Lung (tissue), 12 donors: ENCODE data around the gene MED28. TPM values are rescaled to one million over a fixed set of nuclear protein-coding genes. Genes with fewer than 3 reads are reported as not detected.

ENCODE experiments used
- ATAC-seq: fragments of 200-7000 bp; cut with Tn5 transposase; one replicate; pipeline ENCODE4 v1.9.1; 2020; ENCODE audit warnings: moderate number of reproducible peaks; ENCODE audit not compliant: insufficient read depth, low FRiP score
- DNase-seq, 3 donors: peaks; one replicate each; pipeline ENCODE4 v3.0.0-alpha.2; 2013 to 2017
- H3K27ac ChIP-seq, 2 donors: one replicate each; pipeline ENCODE4 v1.5.1; 2013; ENCODE audit warnings: mild to moderate bottlenecking in 2 of 2, moderate library complexity in 2 of 2, control low read depth in 1 of 2, inconsistent platforms in 1 of 2, low read depth in 1 of 2, low read length in 1 of 2
- H3K27me3 ChIP-seq, 3 donors: one replicate each; pipeline ENCODE4 v1.5.1; 2013; ENCODE audit warnings: low read length in 2 of 3; ENCODE audit not compliant: control insufficient read depth in 3 of 3, insufficient read depth in 3 of 3
- H3K36me3 ChIP-seq, 4 donors: one replicate each; pipeline ENCODE4 v1.5.1; 2013; ENCODE audit warnings: low read length in 4 of 4, mild to moderate bottlenecking in 1 of 4, moderate library complexity in 1 of 4; ENCODE audit not compliant: control insufficient read depth in 4 of 4, insufficient read depth in 4 of 4
- H3K4me1 ChIP-seq, 5 donors: one replicate each; pipeline ENCODE4 v1.5.1; 2013; ENCODE audit warnings: low read length in 5 of 5, mild to moderate bottlenecking in 2 of 5, moderate library complexity in 1 of 5; ENCODE audit not compliant: control insufficient read depth in 5 of 5, insufficient read depth in 5 of 5
- H3K4me3 ChIP-seq: one replicate; pipeline ENCODE4 v1.5.1; 2013; ENCODE audit warnings: mild to moderate bottlenecking, control low read depth, moderate library complexity
- H3K9ac ChIP-seq, 2 donors: one replicate each; pipeline ENCODE4 v1.5.1; 2013; ENCODE audit warnings: low read length in 2 of 2, control low read depth in 1 of 2; ENCODE audit not compliant: insufficient read depth in 1 of 2
- H3K9me3 ChIP-seq, 4 donors: one replicate each; pipeline ENCODE4 v1.5.1; 2013; ENCODE audit warnings: low read length in 3 of 4, mild to moderate bottlenecking in 1 of 4, moderate library complexity in 1 of 4; ENCODE audit not compliant: control insufficient read depth in 4 of 4, insufficient read depth in 3 of 4
- WGBS, 2 donors: extraction: QIAGEN DNeasy Blood & Tissue Kit; methylation state at CpG; one replicate each; pipeline ENCODE4 v1.1.7; 2013; 5-methylcytosine and 5-hydroxymethylcytosine counted together
- polyA plus RNA-seq, 2 donors: library from polyadenylated mRNA; stranded (reverse); fragments of 200-250 nt; gene quantifications; one replicate each; pipeline ENCODE4 v1.2.1, GENCODE V29; 2013
- total RNA-seq, 2 donors: library from RNA; depleted of rRNA in 1 of 2; stranded (reverse); fragments of >200 nt in 1 of 2; gene quantifications; one replicate each; pipeline ENCODE4 v1.2.1, GENCODE V29; 2014 to 2021
- TF ChIP-seq, protein P1 (sequence below): IDR thresholded peaks from 2 replicates; pipeline ENCODE4 v1.5.1; 2012; ENCODE audit warnings: mild to moderate bottlenecking; ENCODE audit errors: control extremely low read depth, extremely low read depth
- donor health status: control.
- donor health status: control.
- donor health status: Bipolar disorder and iron deficiency.
- donor health status: healthy.
- donor health status: DM: yes; HTN: yes; CAD: no.

The MED28 gene
- total and polyA plus RNA-seq, 4 donors, result 10.8 to 45.9 (median 33.1) TPM

GRCh38 chr4:17578482-17578891 lies 36.0 kb upstream of the MED28 start:
- peak overlapping the region in 1 of 2 donors; percentile 24 for H3K9ac ChIP-seq
- peak in 2 of 3 donors; percentile 3 to 15 for DNase-seq
- H3K36me3 ChIP-seq, result peaks cover 10 to 16% (median 13%) of the 10 kb centered on the region in 4 donors
- peaks cover 6 to 19% (median 8%) of the 10 kb centered on the region in 5 donors for H3K4me1 ChIP-seq
- H3K27ac ChIP-seq, result peak overlapping the region; percentile 63 to 92
- WGBS, 2 donors, result 18 to 22% methylated on average over 6 of the region's 6 CpGs
- H3K27me3 ChIP-seq, result no peaks in the 10 kb centered on the region
- no peaks in the 10 kb centered on the region for H3K9me3 ChIP-seq
- ATAC-seq, result no peak
- H3K4me3 ChIP-seq, result peak overlapping the region; percentile 79
- TF ChIP-seq, protein P1, sequence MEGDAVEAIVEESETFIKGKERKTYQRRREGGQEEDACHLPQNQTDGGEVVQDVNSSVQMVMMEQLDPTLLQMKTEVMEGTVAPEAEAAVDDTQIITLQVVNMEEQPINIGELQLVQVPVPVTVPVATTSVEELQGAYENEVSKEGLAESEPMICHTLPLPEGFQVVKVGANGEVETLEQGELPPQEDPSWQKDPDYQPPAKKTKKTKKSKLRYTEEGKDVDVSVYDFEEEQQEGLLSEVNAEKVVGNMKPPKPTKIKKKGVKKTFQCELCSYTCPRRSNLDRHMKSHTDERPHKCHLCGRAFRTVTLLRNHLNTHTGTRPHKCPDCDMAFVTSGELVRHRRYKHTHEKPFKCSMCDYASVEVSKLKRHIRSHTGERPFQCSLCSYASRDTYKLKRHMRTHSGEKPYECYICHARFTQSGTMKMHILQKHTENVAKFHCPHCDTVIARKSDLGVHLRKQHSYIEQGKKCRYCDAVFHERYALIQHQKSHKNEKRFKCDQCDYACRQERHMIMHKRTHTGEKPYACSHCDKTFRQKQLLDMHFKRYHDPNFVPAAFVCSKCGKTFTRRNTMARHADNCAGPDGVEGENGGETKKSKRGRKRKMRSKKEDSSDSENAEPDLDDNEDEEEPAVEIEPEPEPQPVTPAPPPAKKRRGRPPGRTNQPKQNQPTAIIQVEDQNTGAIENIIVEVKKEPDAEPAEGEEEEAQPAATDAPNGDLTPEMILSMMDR, result no peak

DNA sequence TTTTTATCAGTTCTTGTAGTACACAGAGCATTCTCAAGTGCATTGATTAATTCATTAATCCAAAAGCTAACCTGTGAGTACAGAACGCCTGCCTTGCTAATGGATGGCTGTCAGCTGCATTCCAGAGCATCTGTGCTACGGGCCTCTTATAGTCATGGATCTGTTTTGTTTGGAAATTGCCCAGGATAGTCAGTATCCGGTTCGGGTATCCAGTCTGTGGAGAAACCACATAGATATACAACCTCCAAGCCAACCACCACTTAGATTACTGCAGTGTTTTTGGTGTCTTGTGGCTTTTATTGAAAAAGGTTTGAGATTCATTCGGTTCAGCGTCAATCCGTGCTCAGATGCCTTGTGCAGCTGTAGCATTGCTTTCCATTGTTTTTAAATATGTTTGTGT lies 33.5 kb upstream of the MED28 start:
- TF ChIP-seq, protein P1, result no peak
- H3K4me3 ChIP-seq, result no peak overlapping the region
- peaks cover 6 to 19% (median 8%) of the 10 kb centered on the region in 5 donors for H3K4me1 ChIP-seq
- peaks cover 24 to 28% (median 26%) of the 10 kb centered on the region in 4 donors for H3K36me3 ChIP-seq
- 69 to 72% methylated on average over 7 of the region's 7 CpGs for WGBS, 2 donors
- H3K9me3 ChIP-seq, result no peaks in the 10 kb centered on the region
- DNase-seq (no peak), ATAC-seq (no peak)
- H3K27me3 ChIP-seq, result no peaks in the 10 kb centered on the region
- H3K9ac ChIP-seq, result no peak overlapping the region
- H3K27ac ChIP-seq, result no peak overlapping the region

- DNase-seq, result no peak
- TF ChIP-seq, protein P1, result no peak
- Histone ChIP-seq H3K9me3 (no peaks in the 10 kb centered on the region), H3K27me3 (no peaks in the 10 kb centered on the region), H3K36me3 (peaks cover 24 to 36% (median 30%) of the 10 kb centered on the region in 4 donors), H3K4me1 (peaks cover 4 to 8% (median 6%) of the 10 kb centered on the region in 5 donors), H3K9ac (no peak overlapping the region), H3K27ac (no peak overlapping the region), H3K4me3 (no peak overlapping the region)
- no peak for ATAC-seq
- WGBS, 2 donors, result 85 to 90% methylated on average over 9 of the region's 9 CpGs
These were observed 31.2 kb upstream of the MED28 start for GRCh38 chr4:17583276-17583675.

DNA sequence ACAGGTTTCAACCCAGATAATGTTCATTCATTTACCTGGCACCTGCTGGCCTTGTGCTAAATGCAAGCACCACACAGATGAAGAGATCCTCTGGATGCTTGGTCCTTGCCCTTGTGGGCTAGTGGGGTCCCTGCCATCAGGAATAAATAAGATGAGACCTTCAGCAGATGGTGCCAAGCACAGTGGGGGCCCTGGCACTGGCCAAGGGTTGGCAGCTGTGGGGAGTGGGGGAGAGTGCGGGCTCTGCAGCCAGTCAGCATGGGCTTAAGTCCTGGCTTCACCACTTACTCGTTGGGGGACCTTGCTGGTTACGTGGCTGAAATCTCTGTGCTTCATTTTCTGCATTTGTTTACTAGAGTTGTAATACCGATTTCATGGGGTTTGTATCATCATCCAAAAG lies 30.5 kb upstream of the MED28 start:
- Histone ChIP-seq H3K36me3 (peaks cover 24 to 37% (median 33%) of the 10 kb centered on the region in 4 donors), H3K27ac (no peak overlapping the region), H3K4me3 (no peak overlapping the region), H3K4me1 (peaks cover 0 to 5% (median 0%) of the 10 kb centered on the region in 5 donors), H3K9ac (no peak overlapping the region), H3K9me3 (no peaks in the 10 kb centered on the region), H3K27me3 (no peaks in the 10 kb centered on the region)
- ATAC-seq (no peak), DNase-seq (no peak)
- TF ChIP-seq, protein P1, result no peak
- WGBS, 2 donors, result 92 to 95% methylated on average over 4 of the region's 4 CpGs
